ENCODE results near the gene TGFB1. TPM values are rescaled to one million over a fixed set of nuclear protein-coding genes. Genes with fewer than 3 reads are reported as not detected.

TGFB1 gene
- total and polyA plus RNA-seq, 5 donors: 23.9 to 39.3 (median 32.1) TPM

DNA sequence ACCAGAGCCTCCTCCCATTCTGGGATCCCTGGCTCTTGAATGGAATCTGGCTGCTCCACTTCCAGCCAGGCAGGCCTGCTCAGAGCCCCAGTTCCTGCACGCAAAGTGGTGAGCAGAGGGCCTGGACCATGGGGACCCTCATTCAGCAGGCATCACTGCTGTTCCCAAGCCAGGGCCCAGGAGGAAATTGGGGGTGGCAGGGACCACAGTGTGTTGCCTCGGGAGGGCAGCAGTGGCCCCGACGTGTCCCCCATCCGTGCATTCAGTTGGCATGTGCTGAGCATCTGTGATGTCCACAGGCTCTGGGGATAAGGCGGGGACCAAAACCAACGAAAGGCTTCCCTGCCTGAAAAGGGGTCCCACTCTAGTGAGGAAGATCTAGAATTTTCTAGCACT lies 32.5 kb downstream of the TGFB1 start:
- peaks cover 9% of the 10 kb centered on the region for H3K4me1 ChIP-seq (ENCODE audit: control insufficient read depth, insufficient read depth, low read length)
- intact Hi-C loops (cut with DNase I): loop anchor here in 1 of 4 donors (5.0 kb wide), 1 partner anchor 36 kb away; no protein-coding TSS in a partner anchor
- no peaks in the 10 kb centered on the region for H3K9me3 ChIP-seq (ENCODE audit: control insufficient read depth, low read length)
- H3K27ac ChIP-seq (ENCODE audit: low read length): peak overlapping the region; percentile 25
- H3K27me3 ChIP-seq (ENCODE audit: control insufficient read depth, insufficient read depth): no peaks in the 10 kb centered on the region
- no peak for ATAC-seq
- H3K4me3 ChIP-seq (ENCODE audit: low read length): no peak overlapping the region
- peak in 1 of 3 donors; percentile 50 for DNase-seq
- WGBS: 69% methylated on average over 7 of the region's 7 CpGs

DNA sequence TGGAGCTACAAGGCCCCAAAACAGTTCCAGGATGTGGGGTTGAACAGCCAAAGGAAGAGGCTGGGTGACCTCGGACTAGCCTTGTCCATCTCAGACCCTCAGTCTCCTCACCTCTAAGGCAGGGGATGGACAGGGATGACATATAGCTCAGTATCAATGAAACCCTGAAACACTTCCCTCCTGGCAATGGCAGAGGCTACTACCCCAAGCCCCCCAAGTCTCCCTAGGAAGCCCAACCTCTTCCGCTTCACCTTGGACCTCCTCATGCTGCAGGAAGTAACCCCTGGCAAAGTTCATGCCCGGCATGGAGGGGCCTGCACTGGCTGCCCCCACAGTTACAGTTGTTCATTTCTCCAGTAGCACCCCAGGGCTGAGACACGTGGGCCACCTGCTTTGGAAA lies 33.2 kb downstream of the TGFB1 start:
- H3K9me3 ChIP-seq (ENCODE audit: control insufficient read depth, low read length): no peaks in the 10 kb centered on the region
- intact Hi-C loops (cut with DNase I): loop anchor here in 1 of 4 donors (5.0 kb wide), 1 partner anchor 37 kb away; no protein-coding TSS in a partner anchor
- peaks cover 7% of the 10 kb centered on the region for H3K4me1 ChIP-seq (ENCODE audit: control insufficient read depth, insufficient read depth, low read length)
- 73% methylated on average over 4 of the region's 4 CpGs for WGBS
- no peak overlapping the region for H3K27ac ChIP-seq (ENCODE audit: low read length)
- ATAC-seq: no peak
- no peaks in the 10 kb centered on the region for H3K27me3 ChIP-seq (ENCODE audit: control insufficient read depth, insufficient read depth)
- no peak overlapping the region for H3K4me3 ChIP-seq (ENCODE audit: low read length)
- DNase-seq: no peak

DNA sequence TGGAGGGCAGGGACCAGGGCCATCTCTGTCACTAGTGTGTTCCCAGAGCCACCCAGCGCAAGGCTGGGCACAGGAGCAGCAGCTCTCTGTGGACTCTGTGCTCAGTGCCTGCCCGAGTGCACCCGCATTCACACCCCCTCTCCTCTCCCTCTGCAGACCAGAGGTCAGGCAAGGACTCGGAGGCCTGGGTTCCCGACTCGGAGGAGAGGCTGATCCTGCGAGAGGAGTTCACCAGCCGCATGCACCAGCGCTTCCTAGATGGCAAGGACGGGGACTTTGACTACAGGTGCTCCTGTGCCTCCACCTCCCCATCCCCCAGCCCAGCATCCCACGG lies 33.6 kb downstream of the TGFB1 start:
- ATAC-seq (no peak), DNase-seq (peak in 1 of 3 donors; percentile 54)
- 74% methylated on average over 11 of the region's 11 CpGs for WGBS
- Histone ChIP-seq H3K4me1 (ENCODE audit: control insufficient read depth, insufficient read depth, low read length) (peaks cover 7% of the 10 kb centered on the region), H3K27ac (ENCODE audit: low read length) (peak overlapping the region; percentile 5), H3K4me3 (ENCODE audit: low read length) (no peak overlapping the region), H3K27me3 (ENCODE audit: control insufficient read depth, insufficient read depth) (no peaks in the 10 kb centered on the region), H3K9me3 (ENCODE audit: control insufficient read depth, low read length) (no peaks in the 10 kb centered on the region)
- intact Hi-C loops (cut with DNase I): loop anchor here in 1 of 4 donors (5.0 kb wide), 1 partner anchor 37 kb away; no protein-coding TSS in a partner anchor

DNA sequence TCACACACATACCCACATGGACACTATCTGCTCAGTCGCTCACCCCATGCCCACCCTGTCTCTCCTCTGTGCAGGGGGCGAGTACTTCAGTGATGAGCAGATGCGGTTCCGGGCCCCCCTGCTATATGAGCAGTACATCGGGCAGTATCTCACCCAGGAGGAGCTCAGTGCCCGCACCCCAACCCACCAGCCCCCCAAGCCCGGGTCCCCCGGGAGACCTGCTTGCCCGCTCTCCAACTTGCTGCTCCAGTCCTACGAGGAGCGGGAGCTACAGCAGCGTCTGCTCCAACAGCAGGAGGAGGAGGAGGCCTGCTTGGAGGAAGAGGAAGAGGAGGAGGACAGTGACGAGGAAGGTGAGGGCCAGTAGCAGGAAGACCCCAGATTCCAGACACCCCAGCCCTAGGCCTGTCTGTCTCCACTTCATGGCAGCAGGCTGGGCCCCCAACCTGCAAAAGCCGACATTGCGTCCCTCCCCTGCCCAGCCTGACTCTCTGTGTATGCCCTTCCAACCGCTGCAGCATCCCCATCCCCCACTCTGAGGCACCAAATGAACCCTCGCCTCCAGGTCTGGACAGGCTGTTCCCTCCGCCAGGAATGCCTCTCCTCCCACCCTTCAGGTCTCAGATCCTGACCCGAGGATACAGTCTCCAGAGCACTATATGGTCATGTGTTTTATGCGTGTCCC lies 34.1 kb downstream of the TGFB1 start:
- Histone ChIP-seq H3K9me3 (ENCODE audit: control insufficient read depth, low read length) (no peaks in the 10 kb centered on the region), H3K4me1 (ENCODE audit: control insufficient read depth, insufficient read depth, low read length) (peaks cover 7% of the 10 kb centered on the region), H3K4me3 (ENCODE audit: low read length) (no peak overlapping the region), H3K27me3 (ENCODE audit: control insufficient read depth, insufficient read depth) (no peaks in the 10 kb centered on the region), H3K27ac (ENCODE audit: low read length) (no peak overlapping the region)
- DNase-seq (peak in 1 of 3 donors; percentile 54), ATAC-seq (no peak)
- intact Hi-C loops (cut with DNase I): loop anchor here in 2 of 4 donors (5.0 kb wide), 2 partner anchors 38 to 117 kb away; no protein-coding TSS in a partner anchor
- WGBS: 75% methylated on average over 20 of the region's 20 CpGs

DNA sequence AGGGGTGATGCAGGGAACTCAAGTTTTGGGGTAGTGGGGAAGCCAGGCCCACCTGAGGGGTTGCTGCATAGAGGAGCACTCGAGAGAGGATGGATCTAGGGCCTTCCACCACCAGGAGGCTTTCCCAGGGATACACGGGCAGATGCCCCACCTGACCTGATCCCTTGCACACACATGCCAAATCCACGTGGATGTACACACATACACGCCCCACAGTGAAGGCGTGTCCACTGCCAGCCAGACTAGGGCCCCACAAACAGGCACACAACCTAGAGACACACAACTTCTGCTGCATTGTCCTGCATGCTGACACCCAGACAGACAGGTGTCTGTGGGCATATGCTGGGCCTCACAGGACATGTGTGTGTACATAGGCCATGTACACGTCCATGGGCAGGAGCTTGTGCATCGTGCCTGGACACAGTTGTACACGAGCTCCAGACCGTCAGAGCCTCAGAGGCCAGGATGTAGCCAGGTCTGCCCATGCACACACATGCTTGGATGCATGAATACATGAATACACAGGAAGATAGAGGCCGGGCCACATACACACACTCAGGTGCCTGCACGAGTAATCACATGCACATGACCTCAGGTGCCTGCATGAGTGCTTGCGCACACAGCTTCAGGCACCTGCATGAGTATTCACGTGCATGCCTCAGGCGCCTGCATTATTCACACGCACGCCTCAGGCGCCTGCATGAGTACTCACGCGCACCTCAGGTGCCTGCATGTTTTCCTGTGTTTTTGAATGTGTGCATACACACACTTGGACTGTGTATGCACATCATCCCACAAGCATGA lies 34.8 kb downstream of the TGFB1 start:
- DNase-seq (peak in 1 of 3 donors; percentile 28), ATAC-seq (no peak)
- no peak overlapping the region for H3K27ac ChIP-seq (ENCODE audit: low read length)
- no peaks in the 10 kb centered on the region for H3K27me3 ChIP-seq (ENCODE audit: control insufficient read depth, insufficient read depth)
- intact Hi-C loops (cut with DNase I): loop anchor here in 1 of 4 donors (5.0 kb wide), 1 partner anchor 117 kb away; no protein-coding TSS in a partner anchor
- WGBS: 80% methylated on average over 19 of the region's 19 CpGs
- no peaks in the 10 kb centered on the region for H3K9me3 ChIP-seq (ENCODE audit: control insufficient read depth, low read length)
- H3K4me1 ChIP-seq (ENCODE audit: control insufficient read depth, insufficient read depth, low read length): peaks cover 2% of the 10 kb centered on the region
- no peak overlapping the region for H3K4me3 ChIP-seq (ENCODE audit: low read length)

DNA sequence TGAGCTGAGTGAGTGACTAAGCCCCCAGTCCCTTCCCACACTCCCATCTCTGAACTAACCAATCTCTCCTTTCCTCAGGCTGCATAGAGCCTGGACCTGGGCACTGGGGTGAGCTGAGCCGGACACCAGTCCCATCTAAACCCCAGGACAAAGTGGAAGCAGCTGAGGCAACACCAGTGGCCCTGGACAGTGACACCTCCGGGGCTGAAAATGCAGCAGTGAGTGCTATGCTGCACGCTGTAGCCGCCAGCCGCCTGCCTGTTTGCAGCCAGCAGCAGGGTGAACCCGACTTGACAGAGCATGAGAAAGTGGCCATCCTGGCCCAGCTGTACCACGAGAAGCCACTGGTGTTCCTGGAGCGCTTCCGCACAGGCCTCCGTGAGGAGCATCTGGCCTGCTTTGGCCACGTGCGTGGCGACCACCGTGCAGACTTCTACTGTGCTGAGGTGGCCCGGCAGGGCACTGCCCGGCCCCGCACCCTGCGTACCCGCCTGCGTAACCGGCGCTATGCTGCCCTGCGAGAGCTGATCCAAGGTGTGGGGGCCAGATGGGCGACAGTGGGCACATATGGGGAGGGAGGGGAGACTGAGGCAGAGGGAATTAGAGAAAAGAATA lies 37.3 kb downstream of the TGFB1 start:
- no peaks in the 10 kb centered on the region for H3K9me3 ChIP-seq (ENCODE audit: control insufficient read depth, low read length)

DNA sequence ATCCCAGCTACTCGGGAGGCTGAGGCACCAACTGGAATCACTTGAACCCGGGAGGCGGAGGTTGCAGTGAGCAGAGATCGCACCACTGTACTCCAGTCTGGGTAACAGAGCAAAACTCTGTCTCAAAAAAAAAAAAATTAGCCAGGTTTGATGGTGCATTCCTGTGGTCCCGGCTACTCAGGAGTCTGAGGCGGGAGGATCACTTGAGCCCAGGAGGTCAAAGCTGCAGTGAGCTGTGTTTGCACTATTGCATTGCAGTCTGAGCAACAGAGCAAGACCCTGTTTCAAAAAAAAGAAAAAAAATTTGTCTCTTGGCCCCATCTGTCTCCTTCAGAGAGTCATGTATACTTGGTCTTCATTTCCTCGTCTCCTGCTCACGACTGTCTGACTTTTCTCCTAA lies 42.1 kb downstream of the TGFB1 start:
- no peak overlapping the region for H3K27ac ChIP-seq (ENCODE audit: low read length)
- no peaks in the 10 kb centered on the region for H3K9me3 ChIP-seq (ENCODE audit: control insufficient read depth, low read length)
- no peaks in the 10 kb centered on the region for H3K27me3 ChIP-seq (ENCODE audit: control insufficient read depth, insufficient read depth)
- peaks cover 8% of the 10 kb centered on the region for H3K4me1 ChIP-seq (ENCODE audit: control insufficient read depth, insufficient read depth, low read length)
- intact Hi-C loops (cut with DNase I): no loop called here
- no peak for ATAC-seq
- no peak for DNase-seq
- H3K4me3 ChIP-seq (ENCODE audit: low read length): no peak overlapping the region
- 84% methylated on average over 8 of the region's 8 CpGs for WGBS

More for the DNA sequence above, 37.3 kb downstream of the TGFB1 start:
- H3K27me3 ChIP-seq (ENCODE audit: control insufficient read depth, insufficient read depth): no peaks in the 10 kb centered on the region
- intact Hi-C loops (cut with DNase I): loop anchor here in 1 of 4 donors (5.0 kb wide), 1 partner anchor 114 kb away; no protein-coding TSS in a partner anchor
- no peaks in the 10 kb centered on the region for H3K4me1 ChIP-seq (ENCODE audit: control insufficient read depth, insufficient read depth, low read length)
- peak in 1 of 3 donors; percentile 28 for DNase-seq
- H3K27ac ChIP-seq (ENCODE audit: low read length): no peak overlapping the region
- WGBS: 96% methylated on average over 24 of the region's 24 CpGs
- no peak overlapping the region for H3K4me3 ChIP-seq (ENCODE audit: low read length)
- ATAC-seq: peak in 1 of 2 donors; percentile 10

DNA sequence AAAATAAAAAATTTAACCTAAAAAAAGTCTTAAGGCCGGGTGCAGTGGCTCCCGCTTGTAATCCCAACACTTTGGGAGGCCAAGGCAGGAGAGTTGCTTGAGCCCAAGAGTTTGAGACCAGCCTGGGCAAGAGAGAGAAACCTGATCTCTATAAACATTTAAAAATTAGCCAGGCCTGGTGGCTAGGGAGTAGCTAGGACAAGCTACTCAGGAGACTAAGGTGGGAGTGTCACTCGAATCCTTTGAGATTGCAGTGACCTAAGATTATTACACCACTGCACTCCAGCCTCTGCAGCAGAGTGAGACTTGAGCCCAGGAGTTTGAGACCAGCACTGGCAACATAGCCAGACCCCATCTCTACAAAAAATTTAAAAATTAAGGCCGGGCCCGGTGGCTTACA lies 42.6 kb downstream of the TGFB1 start:
- Histone ChIP-seq H3K27ac (ENCODE audit: low read length) (no peak overlapping the region), H3K4me3 (ENCODE audit: low read length) (peak overlapping the region; percentile 92), H3K9me3 (ENCODE audit: control insufficient read depth, low read length) (no peaks in the 10 kb centered on the region), H3K4me1 (ENCODE audit: control insufficient read depth, insufficient read depth, low read length) (peaks cover 8% of the 10 kb centered on the region), H3K27me3 (ENCODE audit: control insufficient read depth, insufficient read depth) (no peaks in the 10 kb centered on the region)
- DNase-seq: no peak
- 59% methylated on average over 5 of the region's 5 CpGs for WGBS
- intact Hi-C loops (cut with DNase I): no loop called here
- ATAC-seq: no peak

DNA sequence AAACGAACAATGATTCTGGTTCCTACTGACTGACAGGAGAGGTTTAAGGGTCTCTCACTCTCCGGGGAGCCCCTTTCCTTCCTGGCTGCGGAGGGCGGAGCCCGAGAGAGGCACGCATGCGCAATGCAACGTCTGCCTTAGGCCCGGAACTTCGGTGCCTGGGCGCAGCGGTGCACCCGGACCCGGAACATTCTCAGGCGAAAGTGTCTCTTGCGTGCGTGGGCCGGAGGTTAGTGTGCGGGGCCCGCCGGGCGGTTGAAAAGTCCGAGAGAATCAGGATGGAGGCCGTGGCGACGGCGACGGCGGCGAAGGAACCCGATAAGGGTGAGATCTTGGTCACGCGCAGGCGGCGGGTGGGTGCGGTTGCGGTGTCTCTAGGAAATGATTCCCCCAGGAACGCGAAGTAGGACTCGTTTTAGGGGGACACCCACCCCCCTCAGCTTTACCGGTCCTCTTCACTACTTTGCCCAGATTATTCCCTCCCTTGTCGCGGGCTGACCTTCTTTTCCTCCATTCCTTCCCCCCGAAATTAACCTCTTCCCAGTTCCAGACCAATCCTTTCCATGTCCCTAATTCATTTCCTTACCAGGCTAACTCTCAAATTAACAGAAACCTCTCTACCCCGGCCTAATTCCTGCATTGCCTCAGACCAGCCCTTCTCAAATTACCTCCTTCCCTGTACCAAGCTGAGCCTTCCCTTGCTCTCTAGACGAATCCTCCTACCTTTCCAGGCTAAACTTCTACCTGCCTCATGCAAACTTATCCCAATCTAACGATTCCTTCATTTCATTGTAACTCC lies 43.5 kb downstream of the TGFB1 start, which contains the start of gene CCDC97:
Gene CCDC97, plus strand, starts transcription at position 140 of the 799 bp plus-strand sequence. Its CDS starts 139 bp downstream, at position 279.
- under 1% methylated on average over 47 of the region's 47 CpGs for WGBS
- H3K27me3 ChIP-seq (ENCODE audit: control insufficient read depth, insufficient read depth): no peaks in the 10 kb centered on the region
- H3K4me1 ChIP-seq (ENCODE audit: control insufficient read depth, insufficient read depth, low read length): peaks cover 8% of the 10 kb centered on the region
- intact Hi-C loops (cut with DNase I): no loop called here
- DNase-seq (peak; percentile 88 to 96 (median 95)), ATAC-seq (peak; percentile 85 to 88)
- peak within 1 kb of the TSS; percentile 92 for H3K4me3 ChIP-seq (ENCODE audit: low read length)
- H3K27ac ChIP-seq (ENCODE audit: low read length): peak within 1 kb of the TSS; percentile 90
- no peaks in the 10 kb centered on the region for H3K9me3 ChIP-seq (ENCODE audit: control insufficient read depth, low read length)
